D341Med (cell line): Measurements from ENCODE around the gene ADGB.

Experiments
- DNase-seq: peaks from one replicate; pipeline ENCODE4 v3.0.0; 2012; ENCODE audit warnings: low spot score

The ADGB gene

GRCh38 chr6:146862508-146862919 is 263.7 kb downstream of the ADGB start:
- DNase-seq, result no peak

DNA sequence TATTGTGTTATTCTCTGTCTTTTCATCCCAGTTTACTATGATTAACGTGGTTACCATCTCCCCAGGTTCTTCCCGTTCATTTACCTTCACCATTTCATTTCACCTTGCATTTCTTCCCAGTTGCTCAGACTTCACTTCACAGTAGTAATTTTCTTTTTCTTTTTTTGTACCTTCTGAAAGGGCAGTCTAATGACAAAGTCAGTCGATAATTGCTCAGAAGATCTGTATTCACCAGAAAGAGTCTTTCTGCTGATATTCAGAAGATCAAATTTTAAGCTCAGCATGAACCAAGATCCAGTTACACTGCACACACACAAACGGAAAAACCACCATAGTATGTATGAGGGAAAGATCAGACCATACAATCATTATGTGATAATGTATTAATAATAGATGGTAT is 265.5 kb downstream of the ADGB start:
- DNase-seq, result no peak

- DNase-seq, result no peak
Observed at GRCh38 chr6:146864885-146865284, 266.1 kb downstream of the ADGB start.
